ENCODE data around the gene CRBN. TPM values are rescaled to one million over a fixed set of nuclear protein-coding genes. Genes with fewer than 3 reads are reported as not detected.
A peak's percentile ranks its signal among the peaks of the same experiment; 100 is the strongest.

CRBN gene
- polyA plus RNA-seq, 1 of the 3 experiments (the other 2 are of a cell fraction) = 17.5 TPM

- TF ChIP-seq EP300 (IDR thresholded peaks at IDR 0.05; ENCODE audit: borderline replicate concordance in 1 of 2, low read depth in 1 of 2, low read length in 1 of 2) (no peak), NRF1 (IDR thresholded peaks at IDR 0.05; ENCODE audit: low read depth, low read length) (no peak), USF1 (IDR thresholded peaks at IDR 0.05; ENCODE audit: borderline replicate concordance, low read depth) (no peak), FOXJ3 (CRISPR knock-in tag; IDR thresholded peaks at IDR 0.05) (no peak), FOSL2 (IDR thresholded peaks at IDR 0.05; ENCODE audit: borderline replicate concordance, low read depth) (no peak), MAX (IDR thresholded peaks at IDR 0.05; ENCODE audit: low read depth) (no peak), TAF1 (IDR thresholded peaks at IDR 0.05; ENCODE audit: borderline replicate concordance, low read depth, low read length) (no peak)
Measured at GRCh38 chr3:3180456-3180855, 965 bp upstream of the CRBN start (continued).

GRCh38 chr3:3178498-3179328 lies 778 bp downstream of the CRBN start:
- no peaks in the 10 kb centered on the region; the same call in 1 of the 2 replicates for H4K20me1 ChIP-seq (ENCODE audit: insufficient read depth)
- peak overlapping the region; percentile 85 for H3K9ac ChIP-seq
- peaks cover 4% of the 10 kb centered on the region for H3F3A ChIP-seq (replicated peaks; ENCODE audit: insufficient read depth)
- no peaks in the 10 kb centered on the region for H3K9me2 ChIP-seq
- H3K4me3 ChIP-seq (ENCODE audit: low read depth in 2 of 2, low read length in 1 of 2) = peak overlapping the region; percentile 92 to 98
- peaks cover 6 to 8% of the 10 kb centered on the region in 2 experiments; a peak in 2 of 4 replicates for H3K4me1 ChIP-seq (ENCODE audit: control insufficient read depth in 1 of 2, insufficient read depth in 2 of 2, low read depth in 1 of 2, low read length in 1 of 2)
- no peaks in the 10 kb centered on the region for H3K27me3 ChIP-seq (ENCODE audit: insufficient read depth)
- ChIA-PET POLR2A (no interaction called here), CTCF (interaction anchor here (0.6 to 1.2 kb wide), 5 partner anchors 9 to 45 kb away, joined by 3 to 11 read pairs (median 3); no protein-coding TSS in a partner anchor)
- DNase-seq = no peak
- 15% methylated on average over 16 of the region's 16 CpGs for WGBS (ENCODE audit: low lambda C conversion rate)
- no peaks in the 10 kb centered on the region for H3K9me3 ChIP-seq
- H3K36me3 ChIP-seq (replicated peaks in 1 of 2; ENCODE audit: control insufficient read depth in 1 of 2, insufficient read depth in 2 of 2, low read length in 1 of 2) = peaks cover 14 to 21% of the 10 kb centered on the region in 2 experiments
- H2AFZ ChIP-seq (ENCODE audit: low read depth) = peak overlapping the region; percentile 79; the same call in 1 of the 2 replicates
- peak overlapping the region; percentile 81 for H3K4me2 ChIP-seq
- H3K79me2 ChIP-seq (ENCODE audit: insufficient read depth) = peaks cover 44% of the 10 kb centered on the region
- peak overlapping the region in 1 of 2 experiments; percentile 16; a peak in 2 of 4 replicates for H3K27ac ChIP-seq (ENCODE audit: low read depth in 2 of 2, low read length in 1 of 2)
- TF ChIP-seq USF1 (IDR thresholded peaks at IDR 0.05; ENCODE audit: borderline replicate concordance, low read depth) (no peak), IRF3 (IDR thresholded peaks at IDR 0.05; ENCODE audit: low read depth, low read length) (no peak), TAF1 (IDR thresholded peaks at IDR 0.05; ENCODE audit: borderline replicate concordance, low read depth, low read length) (no peak), CHD2 (IDR thresholded peaks at IDR 0.05; ENCODE audit: low read length, partially characterized antibody) (no peak), FOSL2 (IDR thresholded peaks at IDR 0.05; ENCODE audit: borderline replicate concordance, low read depth) (no peak), SIN3A (IDR thresholded peaks at IDR 0.05; ENCODE audit: borderline replicate concordance, low read depth, low read length) (no peak), YY1 (IDR thresholded peaks at IDR 0.05; ENCODE audit: low read depth) (no peak), RCOR1 (IDR thresholded peaks at IDR 0.05; ENCODE audit: low read length) (no peak), MEF2A (IDR thresholded peaks at IDR 0.05; ENCODE audit: borderline replicate concordance, low read depth) (no peak), USF2 (IDR thresholded peaks at IDR 0.05; ENCODE audit: borderline replicate concordance, low read depth, low read length) (no peak), CTCF (IDR thresholded peaks at IDR 0.05) (no peak), FOXM1 (IDR thresholded peaks at IDR 0.05; ENCODE audit: low read depth) (no peak), GATA2 (CRISPR knock-in tag; IDR thresholded peaks at IDR 0.05) (no peak), ZBTB33 (IDR thresholded peaks at IDR 0.05; ENCODE audit: borderline replicate concordance, low read depth) (no peak), SMC3 (IDR thresholded peaks at IDR 0.05; ENCODE audit: low read depth, low read length) (no peak)
